ENCODE data around the gene SERPINB10. TPM values are rescaled to one million over a fixed set of nuclear protein-coding genes. Genes with fewer than 3 reads are reported as not detected.

The SERPINB10 gene
- total RNA-seq, 1 donor from 2014 or later = not detected

DNA sequence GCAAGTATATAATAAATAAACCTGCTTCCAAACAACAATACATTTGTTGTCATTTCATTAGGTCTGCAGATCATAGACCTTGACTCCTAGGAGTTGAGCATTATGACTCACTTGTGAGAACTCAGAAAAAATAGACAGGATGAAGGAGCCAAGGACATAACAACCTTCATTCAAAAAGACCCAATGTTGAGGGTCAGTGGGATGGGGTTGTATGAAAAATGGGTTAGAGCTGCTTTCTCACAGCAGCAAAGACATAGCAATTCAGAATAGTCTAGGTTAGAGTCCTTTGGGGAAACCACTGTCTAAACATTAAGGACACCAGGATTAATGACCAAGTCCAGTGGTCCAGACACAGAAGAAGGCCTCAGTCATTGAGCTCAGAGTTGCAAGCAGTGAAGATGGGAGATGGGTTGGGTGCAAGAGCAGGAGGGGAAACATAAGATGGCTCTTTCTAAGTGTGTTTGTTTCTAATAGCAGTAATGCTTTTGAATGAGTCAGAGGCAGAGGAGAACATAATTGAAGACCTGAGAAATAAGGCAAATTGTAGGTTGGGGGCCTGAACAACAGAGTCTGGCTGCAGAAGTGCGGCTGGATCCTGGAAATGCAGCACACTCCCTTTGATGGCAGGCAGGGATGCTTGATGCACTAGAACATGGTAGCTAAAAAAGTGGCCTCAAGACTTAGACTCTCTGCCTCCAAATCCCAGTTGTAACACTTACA is 3.7 kb upstream of the SERPINB10 start:
- Histone ChIP-seq H3K4me1 (ENCODE audit: insufficient read depth, low read length) (no peaks in the 10 kb centered on the region), H2AFZ (ENCODE audit: low read depth, low read length) (no peak overlapping the region), H3K4me2 (ENCODE audit: low read length) (no peak overlapping the region), H3K4me3 (ENCODE audit: insufficient read depth, low read depth, low read length) (no peak overlapping the region), H3K9ac (ENCODE audit: low read length) (no peak overlapping the region), H3K36me3 (ENCODE audit: insufficient read depth, low read length) (no peaks in the 10 kb centered on the region), H3K9me3 (ENCODE audit: insufficient read depth, low read depth, low read length) (no peaks in the 10 kb centered on the region), H4K20me1 (ENCODE audit: insufficient read depth, low read length) (no peaks in the 10 kb centered on the region), H3K27ac (ENCODE audit: low read depth, low read length) (no peak overlapping the region), H3K79me2 (ENCODE audit: insufficient read depth, low read length) (no peaks in the 10 kb centered on the region), H3K27me3 (ENCODE audit: insufficient read depth, low read length) (no peaks in the 10 kb centered on the region)
- Mint-ChIP-seq H3K27me3 (ENCODE audit: low read depth, unreplicated experiment) (no peaks in the 10 kb centered on the region), H3K36me3 (ENCODE audit: low read depth, unreplicated experiment) (no peaks in the 10 kb centered on the region), H3K4me1 (ENCODE audit: low read depth, unreplicated experiment) (no peaks in the 10 kb centered on the region), H3K9me3 (ENCODE audit: unreplicated experiment) (peaks cover 2% of the 10 kb centered on the region), H3K27ac (ENCODE audit: unreplicated experiment) (no peak overlapping the region), H3K4me3 (ENCODE audit: unreplicated experiment) (no peak overlapping the region)
- DNase-seq (ENCODE audit: low read depth) = no peak
- TF ChIP-seq EZH2 (IDR thresholded peaks at IDR 0.05; ENCODE audit: insufficient read depth, low read length) = no peak
- TF ChIP-seq, protein P1, sequence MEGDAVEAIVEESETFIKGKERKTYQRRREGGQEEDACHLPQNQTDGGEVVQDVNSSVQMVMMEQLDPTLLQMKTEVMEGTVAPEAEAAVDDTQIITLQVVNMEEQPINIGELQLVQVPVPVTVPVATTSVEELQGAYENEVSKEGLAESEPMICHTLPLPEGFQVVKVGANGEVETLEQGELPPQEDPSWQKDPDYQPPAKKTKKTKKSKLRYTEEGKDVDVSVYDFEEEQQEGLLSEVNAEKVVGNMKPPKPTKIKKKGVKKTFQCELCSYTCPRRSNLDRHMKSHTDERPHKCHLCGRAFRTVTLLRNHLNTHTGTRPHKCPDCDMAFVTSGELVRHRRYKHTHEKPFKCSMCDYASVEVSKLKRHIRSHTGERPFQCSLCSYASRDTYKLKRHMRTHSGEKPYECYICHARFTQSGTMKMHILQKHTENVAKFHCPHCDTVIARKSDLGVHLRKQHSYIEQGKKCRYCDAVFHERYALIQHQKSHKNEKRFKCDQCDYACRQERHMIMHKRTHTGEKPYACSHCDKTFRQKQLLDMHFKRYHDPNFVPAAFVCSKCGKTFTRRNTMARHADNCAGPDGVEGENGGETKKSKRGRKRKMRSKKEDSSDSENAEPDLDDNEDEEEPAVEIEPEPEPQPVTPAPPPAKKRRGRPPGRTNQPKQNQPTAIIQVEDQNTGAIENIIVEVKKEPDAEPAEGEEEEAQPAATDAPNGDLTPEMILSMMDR (IDR thresholded peaks at IDR 0.05; ENCODE audit: insufficient read depth, low read depth, low read length) = no peak
- no peak for FAIRE-seq

DNA sequence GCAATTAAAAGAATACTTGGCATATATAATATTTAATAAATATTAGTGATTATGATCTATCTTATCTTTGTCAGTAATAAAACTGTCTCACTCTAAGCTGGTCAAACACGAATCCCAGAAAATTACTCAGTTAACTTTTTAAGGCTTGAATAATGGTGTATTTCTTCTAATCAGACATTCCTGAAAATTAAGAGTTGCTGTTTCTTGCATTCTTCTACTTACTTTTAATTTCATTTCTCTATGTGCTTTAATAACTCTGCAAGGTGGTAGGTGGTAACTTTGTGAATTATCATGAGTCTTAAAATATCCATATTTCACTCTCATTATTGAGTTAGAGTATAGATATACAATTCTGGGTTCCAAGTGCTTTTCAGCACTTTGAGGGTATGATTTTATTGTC is 3.1 kb upstream of the SERPINB10 start:
- no peak overlapping the region for H3K4me3 ChIP-seq (ENCODE audit: insufficient read depth, low read depth, low read length)
- no peak overlapping the region for H3K4me2 ChIP-seq (ENCODE audit: low read length)
- no peak for DNase-seq (ENCODE audit: low read depth)
- H3K79me2 ChIP-seq (ENCODE audit: insufficient read depth, low read length) = no peaks in the 10 kb centered on the region
- H3K9ac ChIP-seq (ENCODE audit: low read length) = no peak overlapping the region
- TF ChIP-seq, protein P1 (IDR thresholded peaks at IDR 0.05; ENCODE audit: insufficient read depth, low read depth, low read length) = no peak
- no peak for TF ChIP-seq EZH2 (IDR thresholded peaks at IDR 0.05; ENCODE audit: insufficient read depth, low read length)
- H4K20me1 ChIP-seq (ENCODE audit: insufficient read depth, low read length) = no peaks in the 10 kb centered on the region
- Mint-ChIP-seq H3K27ac (ENCODE audit: unreplicated experiment) (no peak overlapping the region), H3K4me3 (ENCODE audit: unreplicated experiment) (no peak overlapping the region), H3K27me3 (ENCODE audit: low read depth, unreplicated experiment) (no peaks in the 10 kb centered on the region), H3K4me1 (ENCODE audit: low read depth, unreplicated experiment) (no peaks in the 10 kb centered on the region), H3K36me3 (ENCODE audit: low read depth, unreplicated experiment) (no peaks in the 10 kb centered on the region), H3K9me3 (ENCODE audit: unreplicated experiment) (peaks cover 2% of the 10 kb centered on the region)
- no peak overlapping the region for H2AFZ ChIP-seq (ENCODE audit: low read depth, low read length)
- no peak for FAIRE-seq
- no peaks in the 10 kb centered on the region for H3K9me3 ChIP-seq (ENCODE audit: insufficient read depth, low read depth, low read length)
- no peaks in the 10 kb centered on the region for H3K27me3 ChIP-seq (ENCODE audit: insufficient read depth, low read length)
- no peak overlapping the region for H3K27ac ChIP-seq (ENCODE audit: low read depth, low read length)
- H3K4me1 ChIP-seq (ENCODE audit: insufficient read depth, low read length) = no peaks in the 10 kb centered on the region
- H3K36me3 ChIP-seq (ENCODE audit: insufficient read depth, low read length) = no peaks in the 10 kb centered on the region

DNA sequence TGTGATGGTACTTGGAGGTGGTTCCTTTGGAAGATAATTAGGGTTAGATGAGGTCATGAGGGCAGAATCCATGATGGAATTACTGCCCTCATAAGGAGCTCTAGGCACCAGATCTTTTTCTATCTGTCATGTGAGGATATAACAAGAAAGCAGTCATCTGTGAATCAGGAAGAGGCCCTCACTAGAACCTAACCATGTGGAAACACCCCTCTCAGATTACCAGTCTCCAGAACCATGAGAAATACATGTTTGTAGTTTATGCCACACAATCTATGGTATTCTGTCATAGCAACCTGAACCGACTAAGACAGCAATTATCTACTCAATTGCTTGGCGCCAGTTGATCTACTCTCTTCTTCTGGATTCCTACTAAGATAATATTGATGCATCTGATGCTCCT is 2.4 kb upstream of the SERPINB10 start:
- H3K4me2 ChIP-seq (ENCODE audit: low read length) = no peak overlapping the region
- no peaks in the 10 kb centered on the region for H3K36me3 Mint-ChIP-seq (ENCODE audit: low read depth, unreplicated experiment)
- H3K79me2 ChIP-seq (ENCODE audit: insufficient read depth, low read length) = no peaks in the 10 kb centered on the region
- no peak overlapping the region for H3K4me3 Mint-ChIP-seq (ENCODE audit: unreplicated experiment)
- peaks cover 2% of the 10 kb centered on the region for H3K9me3 Mint-ChIP-seq (ENCODE audit: unreplicated experiment)
- FAIRE-seq (no peak), DNase-seq (ENCODE audit: low read depth) (no peak)
- H4K20me1 ChIP-seq (ENCODE audit: insufficient read depth, low read length) = no peaks in the 10 kb centered on the region
- no peaks in the 10 kb centered on the region for H3K27me3 ChIP-seq (ENCODE audit: insufficient read depth, low read length)
- H3K9me3 ChIP-seq (ENCODE audit: insufficient read depth, low read depth, low read length) = no peaks in the 10 kb centered on the region
- H3K4me3 ChIP-seq (ENCODE audit: insufficient read depth, low read depth, low read length) = no peak overlapping the region
- H3K9ac ChIP-seq (ENCODE audit: low read length) = no peak overlapping the region
- H2AFZ ChIP-seq (ENCODE audit: low read depth, low read length) = no peak overlapping the region
- no peaks in the 10 kb centered on the region for H3K36me3 ChIP-seq (ENCODE audit: insufficient read depth, low read length)
- H3K4me1 Mint-ChIP-seq (ENCODE audit: low read depth, unreplicated experiment) = no peaks in the 10 kb centered on the region
- no peak overlapping the region for H3K27ac Mint-ChIP-seq (ENCODE audit: unreplicated experiment)
- H3K27ac ChIP-seq (ENCODE audit: low read depth, low read length) = no peak overlapping the region
- no peaks in the 10 kb centered on the region for H3K4me1 ChIP-seq (ENCODE audit: insufficient read depth, low read length)
- H3K27me3 Mint-ChIP-seq (ENCODE audit: low read depth, unreplicated experiment) = no peaks in the 10 kb centered on the region
- TF ChIP-seq EZH2 (IDR thresholded peaks at IDR 0.05; ENCODE audit: insufficient read depth, low read length) = no peak
- TF ChIP-seq, protein P1 (IDR thresholded peaks at IDR 0.05; ENCODE audit: insufficient read depth, low read depth, low read length) = no peak
